T-helper 22 cell (primary cell): ENCODE data around the gene CSK.
"Not testable (repeated sequence)": the region's sequence is repeated elsewhere in the genome, so short reads cannot be mapped to it uniquely, and the experiment has no call there.

ENCODE experiments used
- DNase-seq: peaks from one replicate; pipeline ENCODE4 v3.0.0-alpha.2; 2020; ENCODE audit warnings: low read depth

The CSK gene

DNA sequence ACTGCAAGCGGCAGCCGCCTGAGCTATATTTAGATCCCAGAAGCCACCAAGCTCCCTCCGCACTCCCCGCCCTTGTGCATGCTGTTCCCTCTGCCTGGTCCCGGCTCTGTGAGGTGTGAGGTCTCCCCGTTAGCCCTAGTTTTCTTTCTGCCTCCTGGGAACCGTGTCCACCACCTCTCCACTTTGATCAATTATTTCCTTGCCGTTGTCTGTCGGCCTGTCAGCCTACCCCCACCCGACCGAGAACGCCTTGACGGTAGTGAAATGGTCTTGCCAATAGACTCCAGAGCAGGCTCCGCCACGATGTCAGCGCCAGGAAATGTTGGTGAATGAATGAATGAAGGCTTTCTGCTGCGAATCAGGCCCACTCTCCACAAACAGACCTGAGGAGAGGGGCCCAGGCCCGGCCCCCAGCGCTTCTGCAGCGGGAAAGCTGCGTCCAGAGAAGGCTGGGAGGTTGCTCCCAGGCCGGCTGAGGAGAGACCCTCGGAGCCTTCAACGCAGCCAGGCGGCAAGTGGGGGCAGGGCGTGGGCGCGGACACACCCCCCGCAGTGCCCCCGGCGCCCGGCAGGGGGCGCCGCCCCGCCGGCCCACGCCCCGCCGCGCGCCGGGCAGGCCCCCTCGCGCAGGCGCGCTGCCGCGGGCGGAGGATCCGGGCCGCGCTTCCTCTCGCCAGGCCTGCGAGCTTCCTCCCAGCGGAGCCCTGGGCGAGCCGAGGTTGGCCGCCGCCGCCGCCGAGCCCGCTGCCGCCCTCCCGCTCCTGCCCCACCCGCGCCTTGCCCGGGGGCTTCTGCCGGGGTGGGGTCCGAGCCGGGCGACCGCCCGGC lies at the start of gene CSK:
Gene CSK (plus strand): TSS at position 650 of the 828 bp plus-strand sequence. CDS start 16,218 bp downstream, outside the sequence.
- peak; percentile 68 for DNase-seq

DNA sequence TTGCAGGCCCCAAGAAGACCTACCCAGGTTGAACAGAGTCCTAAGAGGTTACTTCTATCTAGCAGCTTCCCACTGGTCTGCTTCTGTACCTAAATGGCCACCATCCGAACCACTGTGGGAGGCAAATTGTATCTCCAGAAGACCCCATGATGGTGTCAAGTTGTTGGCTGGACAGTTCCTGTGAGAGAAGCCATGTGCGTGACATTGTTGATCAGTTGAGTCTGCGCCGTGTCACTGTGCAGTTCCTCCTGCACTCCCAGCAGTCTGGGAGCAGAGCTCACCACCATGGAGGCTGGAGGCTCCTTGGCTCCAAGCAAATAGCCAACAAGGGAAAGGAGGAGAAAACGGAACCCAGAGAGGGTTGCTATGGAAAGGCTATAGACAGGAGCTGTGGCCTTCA lies 49.0 kb upstream of the CSK start:
- DNase-seq: no peak

DNA sequence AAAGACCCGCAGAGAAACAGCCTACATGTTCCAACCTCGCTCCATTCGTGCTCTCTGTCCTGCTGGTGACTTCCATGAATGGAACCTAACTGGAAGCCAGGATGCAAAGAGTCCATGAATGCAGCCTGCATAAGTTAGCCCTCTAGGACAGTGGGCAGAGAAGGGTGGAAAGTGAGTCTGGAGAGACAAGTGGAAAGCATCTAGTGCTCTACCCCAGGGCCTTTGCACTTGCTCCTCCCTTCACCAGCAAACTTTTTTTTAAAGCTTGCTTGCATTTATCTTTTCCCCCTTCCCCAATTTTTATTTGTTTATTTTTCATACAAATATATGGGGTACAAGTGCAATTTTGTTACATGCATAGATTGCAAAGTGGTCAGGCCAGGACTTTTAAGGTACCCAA lies 48.6 kb upstream of the CSK start:
- DNase-seq: no peak

DNA sequence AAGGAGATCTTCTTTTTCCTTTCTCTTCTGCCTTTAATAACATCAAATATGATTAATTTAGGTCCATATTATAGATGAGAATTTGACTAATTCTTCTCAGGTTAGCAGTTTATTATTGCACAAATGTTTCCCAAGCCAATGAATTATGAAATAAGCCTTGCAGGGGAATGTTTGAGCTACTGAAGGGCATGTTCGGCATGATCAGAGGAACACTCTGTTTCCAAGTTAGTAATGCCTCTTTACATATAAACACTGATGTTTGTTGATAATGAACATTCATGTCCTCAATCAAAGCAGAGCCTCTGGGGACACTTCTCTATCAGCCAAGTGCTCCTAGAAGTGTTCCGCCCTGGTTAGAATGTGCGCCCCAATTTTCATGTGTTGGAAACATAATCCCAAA lies 46.6 kb upstream of the CSK start:
- no peak for DNase-seq

DNA sequence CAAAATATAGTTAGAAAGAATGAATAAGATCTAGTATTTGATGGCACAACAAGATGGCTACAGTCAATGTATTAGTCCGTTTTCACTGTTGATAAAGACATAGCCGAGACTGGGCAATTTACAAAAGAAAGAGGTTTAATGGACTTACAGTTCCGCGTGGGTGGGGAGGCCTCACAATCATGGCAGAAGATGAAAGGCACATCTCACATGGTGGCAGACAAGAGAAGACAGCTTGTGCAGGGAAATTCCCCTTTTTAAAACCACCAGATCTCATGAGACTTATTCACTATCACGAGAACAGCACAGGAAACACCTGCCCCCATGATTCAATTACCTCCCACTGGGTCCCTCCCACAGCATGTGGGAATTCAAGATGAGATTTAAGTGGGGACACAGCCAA lies 43.6 kb upstream of the CSK start:
- not testable (repeated sequence) for DNase-seq

DNA sequence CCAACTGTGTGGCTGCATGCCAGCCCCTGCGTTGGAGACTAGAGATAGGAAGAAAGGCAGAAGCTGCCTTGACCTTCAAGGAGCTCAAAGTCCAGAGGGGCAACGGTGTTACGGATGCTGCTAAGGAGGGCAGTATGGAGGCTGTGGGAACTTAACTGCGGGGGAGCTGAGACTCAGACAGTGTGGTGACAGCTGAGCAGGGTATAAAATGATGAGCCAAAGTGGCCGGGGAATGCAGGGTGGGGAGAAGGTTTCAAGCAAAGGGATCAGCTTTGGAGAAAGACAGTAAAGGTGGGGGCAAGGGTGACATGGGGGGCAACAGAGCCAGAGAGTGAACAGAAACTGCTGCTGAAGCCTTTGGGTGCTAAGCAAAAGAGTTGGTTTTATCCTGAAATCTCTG lies 39.5 kb upstream of the CSK start:
- no peak for DNase-seq

DNA sequence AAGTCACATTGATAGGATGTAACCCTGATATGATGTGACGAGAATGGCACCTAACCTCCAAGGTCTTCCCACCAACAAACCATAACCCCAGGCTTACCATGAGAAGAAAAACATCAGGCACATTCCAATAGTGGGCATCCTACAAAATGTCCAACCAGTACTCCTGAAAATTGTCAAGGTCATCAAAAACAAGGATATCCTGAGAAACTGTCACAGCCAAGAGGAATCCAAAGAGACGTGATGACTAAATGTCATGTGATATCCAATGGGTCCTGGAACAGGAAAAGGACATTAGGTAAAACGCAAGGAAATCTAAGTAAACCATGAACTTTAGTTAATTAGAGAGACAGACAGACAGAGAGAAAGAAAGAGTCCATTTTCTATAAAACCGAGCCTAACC lies 35.5 kb upstream of the CSK start:
- no peak for DNase-seq

DNA sequence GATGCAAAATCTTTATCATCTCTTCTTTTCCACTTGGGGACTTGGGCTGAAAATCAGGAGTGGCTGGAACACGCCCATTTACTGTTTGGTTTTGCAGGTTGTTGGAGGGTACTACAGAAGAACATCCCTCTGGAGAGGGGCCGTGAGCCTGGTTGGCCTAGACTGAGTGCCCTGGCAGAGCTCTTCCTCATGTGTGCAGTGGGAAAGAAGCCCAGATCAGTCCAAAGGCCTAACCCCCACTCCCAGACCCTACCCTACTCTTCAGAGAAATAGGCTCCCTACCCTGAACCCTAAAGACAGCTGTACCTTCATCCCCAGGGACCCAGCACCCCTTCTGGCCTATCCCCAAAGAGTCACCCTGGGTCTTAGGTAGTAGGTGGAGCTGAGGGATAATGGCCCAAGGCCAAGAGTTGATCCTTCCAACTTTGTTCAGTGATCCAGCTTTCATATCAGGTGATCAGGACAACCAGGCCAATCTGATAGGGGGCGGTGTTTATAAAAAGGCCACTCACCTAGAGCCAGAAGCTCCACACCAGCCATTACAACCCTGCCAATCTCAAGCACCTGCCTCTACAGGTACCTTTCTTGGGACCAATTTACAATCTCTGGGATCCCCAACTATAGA lies 33.4 kb upstream of the CSK start, which contains the start of gene CYP1A2:
Gene CYP1A2 (plus strand): TSS at position 524 of the 625 bp plus-strand sequence. CDS start 894 bp downstream, outside the sequence.
- no peak for DNase-seq

DNA sequence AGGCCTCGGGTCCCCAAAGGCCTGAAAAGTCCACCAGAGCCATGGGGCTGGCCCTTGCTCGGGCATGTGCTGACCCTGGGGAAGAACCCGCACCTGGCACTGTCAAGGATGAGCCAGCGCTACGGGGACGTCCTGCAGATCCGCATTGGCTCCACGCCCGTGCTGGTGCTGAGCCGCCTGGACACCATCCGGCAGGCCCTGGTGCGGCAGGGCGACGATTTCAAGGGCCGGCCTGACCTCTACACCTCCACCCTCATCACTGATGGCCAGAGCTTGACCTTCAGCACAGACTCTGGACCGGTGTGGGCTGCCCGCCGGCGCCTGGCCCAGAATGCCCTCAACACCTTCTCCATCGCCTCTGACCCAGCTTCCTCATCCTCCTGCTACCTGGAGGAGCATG lies 32.0 kb upstream of the CSK start:
- DNase-seq: no peak

DNA sequence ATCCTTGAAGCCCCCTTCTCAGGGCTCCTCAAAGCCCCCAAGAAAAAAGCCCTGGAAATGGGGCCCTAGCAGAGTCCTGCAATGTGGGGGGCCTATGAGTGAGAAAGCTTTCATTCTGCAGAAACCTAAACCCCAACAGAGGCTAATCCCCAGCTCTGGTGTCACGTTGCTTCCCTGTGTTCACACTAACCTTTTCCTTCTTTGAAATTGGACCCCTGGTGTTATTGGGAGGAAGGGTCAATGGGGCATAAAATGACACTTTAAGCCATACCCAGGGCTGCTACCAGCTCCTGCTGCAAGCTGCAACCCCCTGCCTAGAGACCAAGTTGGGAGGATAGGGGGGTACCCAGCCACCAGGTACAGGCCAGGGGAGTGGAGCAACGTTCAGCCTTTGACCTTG lies 31.1 kb upstream of the CSK start:
- DNase-seq: no peak

DNA sequence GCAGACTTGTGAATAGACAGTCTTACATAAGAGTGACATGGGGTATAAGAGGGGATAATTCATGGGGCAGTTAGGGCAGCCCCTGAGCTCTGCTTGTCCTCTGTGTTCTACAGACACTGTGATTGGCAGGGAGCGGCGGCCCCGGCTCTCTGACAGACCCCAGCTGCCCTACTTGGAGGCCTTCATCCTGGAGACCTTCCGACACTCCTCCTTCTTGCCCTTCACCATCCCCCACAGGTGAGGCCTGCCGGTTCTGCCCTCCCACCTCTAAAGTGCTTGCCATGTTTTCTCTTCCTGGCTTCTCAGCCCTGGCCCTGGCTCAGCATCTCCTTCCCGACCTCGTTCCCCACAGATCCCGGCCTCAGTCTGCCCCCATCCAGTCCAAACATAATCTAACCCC lies 29.9 kb upstream of the CSK start:
- no peak for DNase-seq

DNA sequence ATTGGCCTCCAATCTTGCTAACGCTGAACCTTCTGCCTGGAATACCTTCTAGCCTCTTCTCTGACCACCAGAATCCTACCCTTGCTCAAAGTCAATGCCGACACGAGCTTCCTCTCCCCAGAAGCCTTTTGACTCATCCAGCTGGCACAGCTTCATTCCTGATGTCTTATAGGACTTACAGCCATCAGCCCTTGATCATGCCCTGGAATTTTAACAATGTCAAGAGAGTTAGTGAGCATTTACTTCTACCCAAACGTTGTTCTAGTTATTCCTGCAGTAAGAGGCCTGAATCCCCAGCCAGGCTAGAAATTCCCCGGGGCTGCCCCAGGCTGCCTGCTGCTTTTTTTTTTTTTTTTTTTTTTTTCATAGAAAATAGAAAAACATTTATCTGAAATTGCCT lies 29.3 kb upstream of the CSK start:
- DNase-seq: no peak

DNA sequence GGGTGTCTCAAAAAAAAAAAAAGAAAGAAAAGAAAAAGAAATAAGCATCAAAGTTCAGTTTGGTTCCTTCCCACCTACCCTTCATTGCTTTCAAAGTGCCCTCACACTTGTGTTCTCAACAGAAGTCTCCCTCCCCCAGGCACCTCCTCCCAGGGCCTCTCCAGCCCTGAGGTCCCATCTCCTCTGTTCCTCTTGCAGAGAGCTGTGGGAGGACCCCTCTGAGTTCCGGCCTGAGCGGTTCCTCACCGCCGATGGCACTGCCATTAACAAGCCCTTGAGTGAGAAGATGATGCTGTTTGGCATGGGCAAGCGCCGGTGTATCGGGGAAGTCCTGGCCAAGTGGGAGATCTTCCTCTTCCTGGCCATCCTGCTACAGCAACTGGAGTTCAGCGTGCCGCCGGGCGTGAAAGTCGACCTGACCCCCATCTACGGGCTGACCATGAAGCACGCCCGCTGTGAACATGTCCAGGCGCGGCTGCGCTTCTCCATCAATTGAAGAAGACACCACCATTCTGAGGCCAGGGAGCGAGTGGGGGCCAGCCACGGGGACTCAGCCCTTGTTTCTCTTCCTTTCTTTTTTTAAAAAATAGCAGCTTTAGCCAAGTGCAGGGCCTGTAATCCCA lies 27.2 kb upstream of the CSK start:
- DNase-seq: no peak

DNA sequence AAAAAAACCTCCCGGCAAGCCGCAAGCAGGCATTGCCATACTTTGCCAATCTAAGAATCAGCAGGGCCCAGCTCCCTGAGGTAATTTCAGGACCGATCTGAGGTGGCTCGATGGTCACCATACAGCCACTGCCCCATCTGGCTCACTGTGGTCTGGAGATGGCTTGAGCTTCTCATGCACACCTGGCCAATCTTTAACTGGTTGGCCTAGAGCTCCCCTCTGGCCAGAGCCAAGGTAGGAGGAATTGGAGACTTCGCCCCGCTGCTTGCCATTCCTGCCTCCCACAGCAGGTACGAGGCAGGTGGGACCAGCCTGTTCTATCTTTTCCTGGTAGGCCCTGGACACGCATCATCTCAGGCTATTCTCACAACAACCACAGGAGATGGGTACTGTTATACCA lies 23.1 kb upstream of the CSK start:
- DNase-seq: no peak

DNA sequence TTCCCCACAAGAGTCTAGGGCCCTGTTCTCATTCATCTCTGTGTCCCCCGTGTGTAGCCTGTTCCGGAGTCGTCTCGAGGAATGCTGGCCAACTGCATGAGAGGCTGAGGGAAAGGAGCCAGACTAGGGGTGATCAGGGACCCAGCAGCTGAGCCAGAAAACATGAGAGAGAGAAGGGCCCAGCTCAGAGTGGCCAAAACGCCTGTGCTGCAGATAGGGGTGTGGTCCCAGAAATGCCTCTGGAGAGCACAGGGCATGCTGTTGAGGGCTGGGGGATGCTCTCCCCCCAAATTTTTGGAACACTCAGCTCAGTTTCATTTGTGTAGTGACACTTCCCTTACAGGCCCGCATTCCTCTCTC lies 19.1 kb upstream of the CSK start:
- DNase-seq: no peak

DNA sequence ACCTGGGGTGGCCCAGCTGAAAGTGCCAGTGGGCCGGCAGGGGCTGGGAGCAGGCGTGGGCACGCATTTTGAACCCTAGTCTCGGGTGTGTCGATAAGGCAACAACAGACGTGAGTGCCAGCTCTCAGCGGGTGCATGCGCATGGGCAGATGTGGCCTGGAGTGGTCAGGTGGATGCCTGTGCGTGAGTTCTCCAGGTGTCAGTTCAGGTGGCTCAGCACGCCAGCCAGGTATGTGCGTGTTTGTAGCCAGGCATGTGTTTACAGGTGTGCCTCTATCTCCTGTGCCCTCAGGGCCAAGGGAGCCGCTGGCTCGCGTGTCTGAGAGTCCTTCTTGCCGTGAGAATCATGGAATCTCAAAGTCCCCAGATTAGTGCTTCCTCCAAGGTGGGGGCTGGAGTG lies 18.5 kb upstream of the CSK start:
- no peak for DNase-seq

DNA sequence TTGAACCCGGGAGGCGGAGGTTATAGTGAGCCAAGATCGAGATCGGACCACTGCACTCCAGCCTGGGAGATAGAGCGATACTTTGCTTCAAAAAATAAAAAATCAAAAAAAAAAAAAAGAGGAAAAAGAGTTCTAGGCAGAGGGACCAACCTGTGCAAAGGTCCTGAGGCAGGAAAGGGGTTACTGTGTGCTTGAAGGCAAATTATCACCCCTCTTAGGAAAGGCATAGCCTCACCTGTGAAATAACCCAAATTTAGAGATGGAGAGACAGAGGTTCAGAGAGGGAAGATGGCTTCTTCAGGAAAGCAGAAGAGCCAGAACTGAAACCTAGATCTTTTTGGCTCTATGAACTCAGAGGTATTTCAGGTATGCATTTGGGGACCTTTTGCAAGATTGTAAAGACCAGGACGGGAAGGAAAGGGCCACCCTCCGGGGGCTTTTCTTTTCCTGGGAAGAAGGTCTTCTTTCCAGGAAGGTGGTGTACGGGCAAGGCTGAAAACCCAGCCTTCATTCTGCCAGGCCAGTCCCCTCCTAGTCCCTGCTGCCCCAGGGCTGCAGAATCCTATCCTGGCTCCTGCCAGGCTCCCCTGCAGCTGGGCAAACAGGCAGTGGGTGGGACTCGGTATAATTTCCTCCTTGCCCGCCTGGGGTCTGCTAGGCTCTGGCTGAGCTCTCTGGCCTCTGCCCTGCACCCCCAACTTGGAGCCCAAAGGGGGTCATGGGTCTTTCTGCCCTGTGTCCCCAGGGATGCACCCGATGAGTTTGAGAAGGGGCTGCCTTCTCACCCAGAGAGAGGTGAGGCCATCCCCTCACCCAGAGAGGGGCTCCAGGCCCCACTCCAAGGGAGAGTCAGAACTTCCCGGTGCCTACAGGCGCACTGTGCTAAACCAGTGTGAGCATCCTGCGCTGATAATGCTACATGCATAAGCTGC lies 14.4 kb upstream of the CSK start:
- DNase-seq: no peak

DNA sequence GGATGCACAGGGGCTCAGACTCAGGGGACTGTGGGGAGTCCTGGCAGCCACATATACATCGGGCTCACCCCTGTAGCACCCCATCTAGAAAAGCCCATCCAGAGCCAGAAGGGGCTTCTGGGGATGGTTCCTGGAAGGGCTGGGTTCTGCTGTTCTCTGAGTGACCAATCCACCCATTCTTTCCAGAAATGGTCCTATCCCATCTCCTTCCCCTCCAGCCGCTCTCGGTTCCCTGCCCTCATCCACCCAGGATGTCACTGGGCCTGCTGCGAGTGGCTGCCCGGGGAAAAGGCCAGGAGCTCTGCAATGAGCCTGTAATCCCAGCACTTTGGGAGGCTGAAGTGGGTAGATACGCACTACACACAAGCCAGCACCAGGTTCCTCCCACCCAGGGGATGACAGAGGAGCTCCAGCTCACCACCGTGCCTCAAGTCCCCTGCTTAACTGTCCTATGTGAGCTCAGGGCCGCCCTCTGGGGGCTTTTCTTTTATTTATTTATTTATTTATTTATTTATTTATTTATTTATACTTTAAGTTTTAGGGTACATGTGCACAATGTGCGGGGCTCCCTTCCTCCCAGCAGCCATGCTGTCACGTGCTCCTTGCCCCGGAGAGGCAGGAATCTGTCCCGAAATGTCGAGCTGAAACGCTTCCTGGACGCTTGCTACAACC lies 13.6 kb upstream of the CSK start:
- no peak for DNase-seq

DNA sequence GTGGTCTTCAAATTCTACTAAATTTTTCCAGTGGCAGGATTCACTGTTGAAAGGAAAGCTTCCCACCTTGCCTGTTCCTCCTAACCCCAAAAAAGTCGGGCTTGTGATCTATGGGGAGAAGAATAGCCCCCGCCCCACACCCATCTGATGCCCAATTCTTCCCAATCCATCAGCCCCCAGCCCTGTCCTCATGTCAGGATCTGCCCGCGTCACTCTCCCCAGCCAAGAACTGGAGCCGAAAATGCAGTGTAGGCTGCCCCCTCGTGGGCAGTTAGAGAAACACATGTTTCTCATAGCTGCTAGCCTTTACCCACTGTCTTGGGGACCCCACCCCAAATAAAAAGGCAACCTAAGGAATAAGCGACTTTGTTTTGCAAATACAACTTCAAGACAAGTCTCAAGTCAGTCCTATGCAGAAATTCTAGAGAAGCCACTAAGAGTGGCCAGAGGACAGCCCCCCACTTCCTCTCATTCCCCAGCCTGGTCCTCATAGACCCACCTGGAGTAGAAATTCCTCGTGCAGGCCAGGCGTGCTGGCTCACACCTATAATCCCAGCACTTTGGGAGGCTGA lies 13.0 kb upstream of the CSK start:
- no peak for DNase-seq

DNA sequence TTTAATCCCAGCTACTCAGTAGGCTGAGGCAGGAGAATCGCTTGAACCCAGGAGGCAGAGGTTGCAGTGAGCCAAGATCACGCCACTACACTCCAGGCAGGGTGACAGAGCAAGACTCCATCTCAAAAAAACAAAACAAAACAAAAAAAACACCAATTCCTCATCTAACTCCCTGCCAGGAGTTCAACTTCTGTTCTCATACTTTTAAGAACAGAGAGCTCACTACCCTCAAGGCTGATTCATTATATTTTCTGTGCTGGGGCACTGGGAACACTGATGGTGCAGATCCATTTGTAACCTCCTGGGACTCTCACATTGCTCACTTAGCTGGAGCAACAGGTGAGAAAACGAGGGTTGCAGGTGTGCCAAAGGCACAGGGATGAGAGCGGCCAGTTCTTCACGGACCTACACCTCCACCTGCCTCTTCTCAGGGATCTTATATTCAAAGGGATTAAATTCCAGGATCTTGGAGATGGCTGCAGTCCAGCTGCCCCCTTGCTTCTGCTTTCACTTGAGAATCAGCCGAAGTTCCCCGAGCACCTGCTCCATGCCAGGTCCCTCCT lies 12.3 kb upstream of the CSK start:
- no peak for DNase-seq
